ENCODE results near the gene OAS1. TPM values are rescaled to one million over a fixed set of nuclear protein-coding genes. Genes with fewer than 3 reads are reported as not detected.

The OAS1 gene
- total and polyA plus RNA-seq, 2 of the 8 experiments (the other 6 are each of a cell fraction or from before 2014, with no cell fraction given) = 0.23 TPM; not detected in 1

DNA sequence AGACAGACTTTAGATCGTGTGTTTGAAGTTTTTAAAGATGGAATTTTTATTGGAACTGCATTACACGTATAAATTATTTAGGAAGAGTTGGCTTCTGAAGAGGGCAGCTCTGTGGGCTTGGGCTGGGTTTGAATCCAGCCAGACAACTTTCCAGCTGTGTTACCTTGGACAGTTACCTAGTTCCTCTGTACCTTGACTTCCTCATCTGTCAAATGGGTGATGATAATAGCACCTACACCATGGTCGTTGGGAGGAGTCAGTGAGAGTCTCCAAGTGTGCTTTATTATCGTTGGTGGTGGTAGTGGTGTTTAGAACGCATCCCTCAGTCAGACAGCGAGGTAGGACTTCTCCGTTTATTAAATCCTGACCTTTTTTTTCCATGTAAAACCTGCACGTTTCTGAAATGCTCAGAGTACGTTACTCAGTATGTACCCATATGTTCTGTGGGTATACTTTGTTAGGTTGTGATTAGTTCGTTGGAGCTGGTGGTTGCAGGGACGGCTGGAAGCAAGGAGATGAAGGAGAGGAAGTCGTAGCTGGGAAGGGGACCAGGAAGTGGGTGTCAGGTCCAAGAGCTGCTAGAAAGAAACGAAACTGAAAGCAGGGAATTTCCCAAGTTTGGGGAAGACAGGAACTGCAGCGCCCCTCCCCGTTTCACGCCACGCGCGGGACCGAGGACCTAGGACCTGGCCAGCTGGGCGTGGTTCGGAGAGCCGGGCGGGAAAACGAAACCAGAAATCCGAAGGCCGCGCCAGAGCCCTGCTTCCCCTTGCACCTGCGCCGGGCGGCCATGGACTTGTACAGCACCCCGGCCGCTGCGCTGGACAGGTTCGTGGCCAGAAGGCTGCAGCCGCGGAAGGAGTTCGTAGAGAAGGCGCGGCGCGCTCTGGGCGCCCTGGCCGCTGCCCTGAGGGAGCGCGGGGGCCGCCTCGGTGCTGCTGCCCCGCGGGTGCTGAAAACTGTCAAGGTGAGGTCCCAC lies 31.3 kb downstream of the OAS1 start, which contains the start of gene OAS3:
TSS of gene OAS3 (plus strand) at position 734 of the 979 bp plus-strand sequence. CDS start at position 791, 57 bp downstream.
- H3K4me3 ChIP-seq (ENCODE audit: extremely low read depth in 1 of 4, insufficient read depth in 2 of 4, low read depth in 3 of 4, low read length in 4 of 4) = peak within 1 kb of the TSS; percentile 39 to 64 (median 52)
- H3K9ac ChIP-seq (replicated peaks in 1 of 4; ENCODE audit: extremely low read depth in 1 of 4, low read depth in 3 of 4, low read length in 3 of 4) = peak within 1 kb of the TSS in 1 of 4 experiments; percentile 21; a peak in 3 of 7 replicates
- H3K14ac ChIP-seq (ENCODE audit: insufficient read length) = no peak within 1 kb of the TSS
- no peaks in the 10 kb centered on the region for H3K9me3 ChIP-seq (ENCODE audit: insufficient read depth in 2 of 2, low read depth in 1 of 2, low read length in 1 of 2)
- no peaks in the 10 kb centered on the region for H3K79me1 ChIP-seq (ENCODE audit: low read depth, low read length)
- no peaks in the 10 kb centered on the region for H3K79me2 ChIP-seq (ENCODE audit: control insufficient read depth in 1 of 2, insufficient read depth in 2 of 2, low read length in 2 of 2)
- H3K4me2 ChIP-seq (ENCODE audit: insufficient read depth in 1 of 2, low read depth in 2 of 2, low read length in 2 of 2) = peak within 1 kb of the TSS; percentile 83 to 84
- FAIRE-seq = no peak
- H2BK15ac ChIP-seq (ENCODE audit: low read length) = no peak within 1 kb of the TSS
- peak within 1 kb of the TSS; percentile 96 for H2AFZ ChIP-seq (ENCODE audit: low read length)
- peak within 1 kb of the TSS; percentile 26; the same call in 1 of the 2 replicates for H3K18ac ChIP-seq (ENCODE audit: extremely low read depth, low read length)
- WGBS, 2 experiments (ENCODE audit: extremely low coverage in 1 of 2, insufficient coverage in 1 of 2, insufficient read length in 1 of 2, insufficient replicate concordance in 2 of 2, low coverage in 1 of 2, low lambda C conversion rate in 2 of 2, missing lambda C conversion rate in 1 of 2) = 24% methylated on average over 50 of the region's 50 CpGs; no CpG with 5 or more reads in 1 of the 2 experiments
- no peaks in the 10 kb centered on the region; the same call in 1 of the 2 replicates for H3K23me2 ChIP-seq (ENCODE audit: low read depth, low read length)
- no peak within 1 kb of the TSS for H3K27ac ChIP-seq (ENCODE audit: low read depth, low read length)
- no peak within 1 kb of the TSS for H3K23ac ChIP-seq (ENCODE audit: insufficient read length)
- ChIA-PET POLR2A (ENCODE audit: partially characterized antibody) (no interaction called here), CTCF (ENCODE audit: partially characterized antibody) (interaction anchor here (0.7 to 1.5 kb wide), 5 partner anchors 9 to 152 kb away, joined by 3 to 4 read pairs (median 3); no protein-coding TSS in a partner anchor)
- H4K20me1 ChIP-seq (replicated peaks in 1 of 2; ENCODE audit: control insufficient read depth in 1 of 2, insufficient read depth in 2 of 2, low read length in 2 of 2) = no peaks in the 10 kb centered on the region
- H4K8ac ChIP-seq (ENCODE audit: extremely low read depth, insufficient read depth, low read length) = peak within 1 kb of the TSS; percentile 65
- H2BK5ac ChIP-seq (ENCODE audit: low read depth, low read length) = no peak within 1 kb of the TSS
- no peak within 1 kb of the TSS for H2BK120ac ChIP-seq (replicated peaks; ENCODE audit: low read depth, low read length)
- H2BK20ac ChIP-seq (ENCODE audit: low read length) = no peak within 1 kb of the TSS
- peak in 1 of 2 experiments; percentile 59 for DNase-seq (ENCODE audit: low read depth in 1 of 2, low spot score in 2 of 2)
- no peaks in the 10 kb centered on the region for H3K36me3 ChIP-seq (ENCODE audit: control insufficient read depth in 2 of 4, insufficient read depth in 4 of 4, low read length in 3 of 4)
- no peak within 1 kb of the TSS for H3K56ac ChIP-seq (replicated peaks; ENCODE audit: insufficient read length, low read depth, low read length)
- no peak within 1 kb of the TSS for H4K91ac ChIP-seq (replicated peaks; ENCODE audit: insufficient read length, low read length)
- H3K4ac ChIP-seq (replicated peaks; ENCODE audit: insufficient read length, low read depth, low read length) = no peak within 1 kb of the TSS
- no peak within 1 kb of the TSS for H4K5ac ChIP-seq (ENCODE audit: insufficient read length, low read depth, low read length)
- H2BK12ac ChIP-seq (ENCODE audit: low read depth, low read length) = no peak within 1 kb of the TSS
- peaks cover 0 to 15% (median 10%) of the 10 kb centered on the region in 4 experiments; a peak in 6 of 7 replicates for H3K27me3 ChIP-seq (replicated peaks in 1 of 4; ENCODE audit: control insufficient read depth in 3 of 4, extremely low read depth in 1 of 4, insufficient read depth in 3 of 4, low read length in 3 of 4)
- H2AK5ac ChIP-seq (ENCODE audit: low read depth, low read length) = no peak within 1 kb of the TSS
- H3K4me1 ChIP-seq (replicated peaks in 1 of 4; ENCODE audit: control insufficient read depth in 3 of 4, insufficient read depth in 4 of 4, low read length in 3 of 4) = peaks cover 0 to 3% (median 1%) of the 10 kb centered on the region in 4 experiments; a peak in 3 of 7 replicates
- TF ChIP-seq SRF (IDR thresholded peaks at IDR 0.05; ENCODE audit: low read depth, low read length) (no peak), SP4 (IDR thresholded peaks at IDR 0.05; ENCODE audit: low read length) (no peak), TAF1 (IDR thresholded peaks at IDR 0.05; ENCODE audit: low read depth, low read length) (0 out of 2 replicates have a peak, but pooled peaks have one; percentile 12), KDM1A (IDR thresholded peaks at IDR 0.05; ENCODE audit: borderline replicate concordance, low read length) (peak; percentile 67; the same call in 1 of the 2 replicates), SUZ12 (IDR thresholded peaks at IDR 0.05; ENCODE audit: low read length) (peak; percentile 36; the same call in 1 of the 2 replicates), HDAC2 (IDR thresholded peaks at IDR 0.05; ENCODE audit: borderline replicate concordance in 1 of 2, low read depth in 2 of 2, low read length in 2 of 2) (no peak), PHF8 (conservative IDR thresholded peaks at IDR 0.05; ENCODE audit: low read depth, low read length) (no peak), KDM5A (IDR thresholded peaks at IDR 0.05; ENCODE audit: low read length) (no peak)
- TF ChIP-seq, protein P1, sequence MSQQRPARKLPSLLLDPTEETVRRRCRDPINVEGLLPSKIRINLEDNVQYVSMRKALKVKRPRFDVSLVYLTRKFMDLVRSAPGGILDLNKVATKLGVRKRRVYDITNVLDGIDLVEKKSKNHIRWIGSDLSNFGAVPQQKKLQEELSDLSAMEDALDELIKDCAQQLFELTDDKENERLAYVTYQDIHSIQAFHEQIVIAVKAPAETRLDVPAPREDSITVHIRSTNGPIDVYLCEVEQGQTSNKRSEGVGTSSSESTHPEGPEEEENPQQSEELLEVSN (IDR thresholded peaks at IDR 0.05) = peak; percentile 61; the same call in 1 of the 2 replicates
